Aorta (tissue), 5 donors: ENCODE measurements around the gene SEPTIN10. TPM values are rescaled to one million over a fixed set of nuclear protein-coding genes. Genes with fewer than 3 reads are reported as not detected.
A peak's percentile ranks its signal among the peaks of the same experiment; 100 is the strongest.
"Not testable (repeated sequence)": the region's sequence is repeated elsewhere in the genome, so short reads cannot be mapped to it uniquely, and the experiment has no call there.

Source experiments
- ATAC-seq: fragments of 200-7000 bp; cut with Tn5 transposase; one replicate; pipeline ENCODE4 v1.9.1; 2022; ENCODE audit warnings: moderate library complexity; ENCODE audit not compliant: low FRiP score
- DNase-seq, 2 donors: peaks; one replicate each; pipeline ENCODE4 v3.0.0-alpha.2; 2020
- H3K27ac ChIP-seq, 2 donors: one replicate each; pipeline ENCODE4 v1.5.1; 2013; ENCODE audit warnings: low read length in 2 of 2, mild to moderate bottlenecking in 2 of 2, moderate library complexity in 2 of 2, control low read depth in 1 of 2, inconsistent platforms in 1 of 2, low read depth in 1 of 2
- H3K27me3 ChIP-seq, 2 donors: one replicate each; pipeline ENCODE4 v1.6.1; 2013; ENCODE audit warnings: control low read depth in 1 of 2, low read length in 1 of 2, mild to moderate bottlenecking in 1 of 2, moderate library complexity in 1 of 2; ENCODE audit not compliant: insufficient read depth in 2 of 2, control insufficient read depth in 1 of 2
- H3K36me3 ChIP-seq, 2 donors: one replicate each; pipeline ENCODE4 v1.6.1; 2013; ENCODE audit warnings: control low read depth in 1 of 2, low read length in 1 of 2, mild to moderate bottlenecking in 1 of 2; ENCODE audit not compliant: insufficient read depth in 2 of 2, control insufficient read depth in 1 of 2
- H3K4me1 ChIP-seq, 2 donors: one replicate each; pipeline ENCODE4 v1.6.1; 2013; ENCODE audit warnings: low read length in 2 of 2, control low read depth in 1 of 2, mild to moderate bottlenecking in 1 of 2, moderate library complexity in 1 of 2; ENCODE audit not compliant: insufficient read depth in 2 of 2, control insufficient read depth in 1 of 2
- H3K4me3 ChIP-seq, 2 donors: one replicate each; pipeline ENCODE4 v1.5.1; 2013; ENCODE audit warnings: low read length in 2 of 2, control low read depth in 1 of 2, mild to moderate bottlenecking in 1 of 2
- H3K9me3 ChIP-seq: one replicate; pipeline ENCODE4 v1.6.1; 2013; ENCODE audit warnings: mild to moderate bottlenecking, low read length; ENCODE audit not compliant: control insufficient read depth
- WGBS, 2 donors: extraction: QIAGEN DNeasy Blood & Tissue Kit; methylation state at CpG; one replicate each; pipeline ENCODE4 v1.1.7; 2013; 5-methylcytosine and 5-hydroxymethylcytosine counted together
- intact Hi-C, 2 donors: fragments of 100-400 bp; cut with DNase I; formaldehyde crosslinking; loops; one replicate each; pipeline versions ENCODE4 v1.14.2 to v1.15.0; 2022
- polyA plus RNA-seq, 2 donors: library from polyadenylated mRNA; stranded (reverse); fragments of 200-250 nt; gene quantifications; one replicate each; pipeline ENCODE4 v1.2.3, GENCODE V29; 2013
- total RNA-seq, 2 donors: library from RNA; stranded (reverse); fragmentation: NEBNext Ultra II Directional; extraction: Animal tissue kit (Norgen Biotek cat#: 25700); gene quantifications; one replicate each; pipeline ENCODE4 v1.2.1, GENCODE V29; 2021
- donor health status: healthy with polysubstance abuse.
- donor health status: Bipolar disorder and iron deficiency.
- donor health status: DM: no; HTN: no; CAD: no.
- donor health status: DM: no; HTN: no; CAD: no.
- donor health status: DM: yes; HTN: yes; CAD: no.

The SEPTIN10 gene
- total and polyA plus RNA-seq, 4 donors = 80.3 to 132 (median 107) TPM

DNA sequence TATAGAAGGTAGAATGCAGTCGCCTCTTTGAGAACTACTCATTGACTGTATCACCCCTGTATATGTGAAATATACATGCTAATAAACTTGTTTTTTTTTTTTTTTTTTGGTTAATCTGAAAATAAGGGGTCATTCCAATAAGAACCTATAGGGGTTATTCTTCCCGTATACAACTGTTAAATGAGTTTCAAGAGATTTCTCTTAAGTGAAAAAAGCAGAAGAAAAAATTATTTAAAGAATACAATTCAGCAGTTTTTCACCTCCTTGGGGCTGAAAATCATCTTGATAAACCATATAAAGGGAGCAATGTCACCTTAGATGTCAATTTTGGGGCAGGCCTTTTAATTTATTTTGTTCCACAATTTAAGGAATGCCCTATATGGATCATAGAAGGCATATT, 66.5 kb downstream of the SEPTIN10 start:
- intact Hi-C loops = loop anchor here in 1 of 2 donors (5.0 kb wide), 1 partner anchor 170 kb away; no protein-coding TSS in a partner anchor
- no peak for ATAC-seq
- Histone ChIP-seq H3K9me3 (no peaks in the 10 kb centered on the region), H3K4me1 (peaks cover 0 to 1% of the 10 kb centered on the region in 2 donors), H3K27ac (no peak overlapping the region), H3K27me3 (no peaks in the 10 kb centered on the region), H3K36me3 (peaks cover 2 to 3% of the 10 kb centered on the region in 2 donors), H3K4me3 (no peak overlapping the region)
- DNase-seq = no peak
- WGBS, 2 donors = 87 to 88% methylated on average over 2 of the region's 2 CpGs

DNA sequence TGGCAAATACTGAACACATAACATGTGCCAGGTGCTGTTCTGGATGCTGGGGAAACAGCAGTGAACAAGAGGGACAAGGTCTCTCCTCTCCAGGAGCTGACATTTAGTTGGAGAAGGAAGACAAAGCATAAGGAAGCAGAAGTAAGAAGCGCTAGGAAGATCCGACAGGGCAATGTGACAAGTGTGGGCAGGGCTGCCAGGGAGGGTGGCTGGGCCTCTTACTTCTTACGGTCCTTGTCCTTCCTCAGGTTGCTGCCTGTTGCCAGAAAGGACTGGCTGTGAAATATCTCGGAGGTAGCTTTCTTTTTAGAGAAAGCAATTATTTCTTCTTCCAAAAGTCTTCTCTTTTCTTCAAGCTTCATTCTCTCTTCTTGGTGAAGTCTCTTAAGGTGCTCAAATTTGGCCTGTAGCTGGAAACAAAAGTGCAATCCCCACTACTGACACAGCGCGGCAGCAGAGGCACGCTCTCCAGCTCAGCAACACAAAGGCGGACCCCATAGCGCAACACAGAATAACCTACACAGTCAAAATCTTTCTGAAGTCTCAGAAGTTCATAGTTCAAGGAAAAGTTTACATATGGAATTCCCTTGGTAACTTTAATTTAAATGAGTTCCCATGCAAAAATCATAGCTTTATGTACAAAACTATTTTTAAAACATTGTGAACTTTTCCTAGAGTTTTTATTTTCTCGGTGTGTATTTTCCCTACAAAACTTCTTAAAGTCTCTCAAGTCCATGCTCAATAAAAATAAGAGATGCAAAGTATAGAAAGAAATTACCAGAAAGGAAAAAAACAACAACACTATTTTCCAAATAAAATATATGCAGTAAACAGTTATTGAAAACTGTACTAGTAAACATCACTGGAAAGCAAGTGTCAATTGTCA, 67.7 kb downstream of the SEPTIN10 start:
- WGBS, 2 donors = 31 to 34% methylated on average over 10 of the region's 10 CpGs
- H3K27ac ChIP-seq = no peak overlapping the region
- peak in 1 of 2 donors; percentile 87 for DNase-seq

DNA sequence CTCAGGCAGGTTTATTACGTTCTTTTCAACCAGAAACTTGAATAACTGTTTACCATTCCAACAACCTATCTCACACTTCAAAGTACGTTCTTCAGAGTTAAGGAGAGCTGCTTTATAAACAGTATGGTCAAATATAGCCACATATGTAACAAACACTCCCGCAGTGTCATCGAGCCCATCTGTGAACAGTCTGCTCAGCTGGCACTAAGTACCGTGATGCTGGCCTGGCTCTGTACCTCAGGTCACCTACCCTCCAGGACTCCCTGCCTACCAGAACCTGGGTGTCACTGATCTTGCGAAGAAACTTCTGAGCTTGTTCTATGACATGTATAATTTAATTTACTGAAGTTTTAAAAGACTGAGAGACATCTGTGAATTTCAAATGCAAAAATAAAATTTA, 71.4 kb downstream of the SEPTIN10 start:
- no peak overlapping the region for H3K27ac ChIP-seq
- WGBS, 2 donors = 80 to 83% methylated on average over 6 of the region's 6 CpGs
- H3K9me3 ChIP-seq = no peaks in the 10 kb centered on the region
- DNase-seq (no peak), ATAC-seq (no peak)
- H3K36me3 ChIP-seq = peaks cover 0 to 3% of the 10 kb centered on the region in 2 donors
- H3K4me3 ChIP-seq = no peak overlapping the region
- intact Hi-C loops = no loop called here
- peaks cover 0 to 1% of the 10 kb centered on the region in 2 donors for H3K4me1 ChIP-seq
- H3K27me3 ChIP-seq = no peaks in the 10 kb centered on the region

More for the DNA sequence above, 67.7 kb downstream of the SEPTIN10 start:
- Histone ChIP-seq H3K9me3 (no peaks in the 10 kb centered on the region), H3K4me3 (no peak overlapping the region), H3K4me1 (peaks cover 0 to 1% of the 10 kb centered on the region in 2 donors), H3K27me3 (no peaks in the 10 kb centered on the region), H3K36me3 (peaks cover 0 to 2% of the 10 kb centered on the region in 2 donors)
- ATAC-seq = peak; percentile 89
- intact Hi-C loops = loop anchor here (1.0 to 5.0 kb wide), 2 partner anchors 169 to 171 kb away; no protein-coding TSS in a partner anchor

DNA sequence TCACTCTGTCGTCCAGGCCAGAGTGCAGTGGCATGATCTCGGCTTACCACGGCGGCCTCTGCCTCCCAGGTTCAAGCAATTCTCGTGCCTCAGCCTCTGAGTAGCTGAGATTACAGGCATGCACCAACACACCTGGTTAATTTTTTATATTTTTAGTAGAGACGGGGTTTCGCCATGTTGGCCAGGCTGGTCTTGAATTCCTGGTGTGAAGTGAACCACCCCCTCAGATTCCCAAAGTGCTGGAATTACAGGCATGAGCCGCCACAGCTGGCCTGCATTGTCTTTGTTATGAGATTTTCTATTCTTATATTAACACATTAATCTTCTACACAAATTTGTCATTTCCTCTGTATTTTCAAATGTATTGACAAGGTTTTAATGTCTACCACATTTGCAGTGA, 75.2 kb downstream of the SEPTIN10 start:
- Histone ChIP-seq H3K27ac (no peak overlapping the region), H3K36me3 (peaks cover 0 to 3% of the 10 kb centered on the region in 2 donors), H3K4me1 (no peaks in the 10 kb centered on the region), H3K9me3 (no peaks in the 10 kb centered on the region), H3K4me3 (no peak overlapping the region), H3K27me3 (no peaks in the 10 kb centered on the region)
- ATAC-seq (no peak), DNase-seq (no peak)
- 53 to 65% methylated on average over 8 of the region's 8 CpGs for WGBS, 2 donors
- intact Hi-C loops = no loop called here

DNA sequence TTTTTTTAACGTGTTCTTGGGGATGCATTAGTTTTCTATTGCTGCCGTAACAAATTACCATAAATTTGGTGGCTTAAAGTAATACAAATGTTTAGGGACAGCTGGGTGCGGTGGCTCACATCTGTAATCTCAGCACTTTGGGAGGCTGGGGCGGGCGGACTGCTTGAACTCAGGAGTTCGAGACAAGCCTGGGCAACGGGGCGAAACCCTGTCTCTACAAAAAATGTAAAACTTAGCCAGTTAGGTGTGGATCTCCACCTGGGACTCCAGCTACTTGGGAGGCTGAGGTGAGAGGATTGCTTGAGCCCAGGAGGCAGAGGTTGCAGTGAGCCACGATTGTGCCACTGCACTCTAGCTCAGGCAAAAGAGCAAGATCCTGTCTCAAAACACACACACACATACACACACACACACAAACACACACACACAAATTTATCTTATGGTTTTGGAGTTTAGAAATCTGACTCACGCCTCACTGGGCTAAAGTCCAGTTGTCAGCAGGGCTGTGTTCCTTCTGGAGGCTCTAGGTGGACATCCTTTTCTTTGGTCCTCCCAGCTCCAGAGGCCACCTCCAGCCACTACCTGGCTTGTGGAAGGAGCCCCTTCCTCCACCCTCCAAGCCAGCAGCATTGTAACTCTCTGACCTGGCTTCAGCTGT, 76.1 kb downstream of the SEPTIN10 start:
- Histone ChIP-seq H3K27ac (no peak overlapping the region), H3K27me3 (no peaks in the 10 kb centered on the region), H3K9me3 (no peaks in the 10 kb centered on the region), H3K4me3 (no peak overlapping the region), H3K36me3 (peaks cover 0 to 3% of the 10 kb centered on the region in 2 donors), H3K4me1 (no peaks in the 10 kb centered on the region)
- intact Hi-C loops = no loop called here
- no peak for DNase-seq
- WGBS, 2 donors = 74 to 82% methylated on average over 10 of the region's 10 CpGs
- ATAC-seq = no peak

DNA sequence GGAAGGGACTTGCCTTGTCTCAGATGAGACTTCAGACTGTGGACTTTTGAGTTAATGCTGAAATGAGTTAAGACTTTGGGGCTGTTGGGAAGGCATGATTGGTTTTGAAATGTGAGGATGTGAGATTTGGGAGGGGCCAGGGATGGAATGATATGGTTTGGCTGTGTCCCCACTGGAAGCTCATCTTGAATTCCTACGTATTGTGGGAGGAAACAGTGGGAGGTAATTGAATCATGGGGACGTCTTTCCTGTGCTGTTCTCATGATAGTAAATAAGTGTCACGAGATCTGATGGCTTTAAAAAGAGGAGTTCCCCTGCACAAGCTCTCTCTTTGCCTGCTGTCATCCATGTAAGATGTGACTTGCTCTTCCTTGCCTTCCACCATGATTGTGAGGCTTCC, 77.2 kb downstream of the SEPTIN10 start:
- DNase-seq, H3K4me1 ChIP-seq, H3K9me3 ChIP-seq, intact Hi-C loops, ATAC-seq, H3K27me3 ChIP-seq, H3K36me3 ChIP-seq, H3K4me3 ChIP-seq, H3K27ac ChIP-seq: not testable (repeated sequence)
- WGBS, 2 donors = 69 to 72% methylated on average over 3 of the region's 3 CpGs

DNA sequence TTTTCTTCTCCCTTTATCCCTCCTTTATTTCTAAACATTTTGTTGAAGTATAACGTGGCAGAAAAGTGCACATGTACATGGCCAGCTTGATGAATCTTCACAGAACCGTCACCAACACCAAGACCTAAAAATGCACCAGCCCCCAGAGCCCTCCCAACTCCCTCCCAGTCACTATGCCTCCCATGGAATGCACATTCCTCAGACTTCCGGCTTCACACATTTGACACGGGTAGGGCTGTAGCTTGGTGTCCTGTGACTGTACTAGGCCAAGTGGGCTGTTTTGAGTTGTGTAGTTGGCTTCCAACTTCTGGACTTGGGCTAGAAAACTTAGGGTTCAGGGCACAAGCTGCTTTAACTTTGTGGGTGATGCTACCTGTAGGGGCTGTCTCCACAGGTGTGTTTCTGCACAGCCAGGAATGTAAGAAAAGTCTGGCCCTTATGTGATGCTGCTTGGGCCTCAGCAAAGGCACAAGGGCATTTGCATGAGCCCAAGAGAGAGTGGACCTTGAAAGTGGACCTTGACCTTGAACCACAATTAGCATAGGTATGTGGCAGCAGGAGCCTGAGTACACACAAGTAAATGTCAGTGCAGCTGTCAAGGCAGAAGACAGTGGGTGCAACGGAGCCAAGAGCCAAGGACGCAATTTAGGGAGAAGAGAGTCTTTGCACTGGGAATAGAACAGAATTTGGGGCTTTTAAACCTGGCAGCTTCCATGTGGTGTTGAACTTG, 78.4 kb downstream of the SEPTIN10 start:
- no peaks in the 10 kb centered on the region for H3K9me3 ChIP-seq
- H3K4me3 ChIP-seq = no peak overlapping the region
- peaks cover 0 to 2% of the 10 kb centered on the region in 2 donors for H3K36me3 ChIP-seq
- intact Hi-C loops = no loop called here
- WGBS, 2 donors = 40 to 42% methylated on average over 6 of the region's 6 CpGs
- no peak overlapping the region for H3K27ac ChIP-seq
- H3K4me1 ChIP-seq = no peaks in the 10 kb centered on the region
- ATAC-seq = no peak
- no peak for DNase-seq
- no peaks in the 10 kb centered on the region for H3K27me3 ChIP-seq

DNA sequence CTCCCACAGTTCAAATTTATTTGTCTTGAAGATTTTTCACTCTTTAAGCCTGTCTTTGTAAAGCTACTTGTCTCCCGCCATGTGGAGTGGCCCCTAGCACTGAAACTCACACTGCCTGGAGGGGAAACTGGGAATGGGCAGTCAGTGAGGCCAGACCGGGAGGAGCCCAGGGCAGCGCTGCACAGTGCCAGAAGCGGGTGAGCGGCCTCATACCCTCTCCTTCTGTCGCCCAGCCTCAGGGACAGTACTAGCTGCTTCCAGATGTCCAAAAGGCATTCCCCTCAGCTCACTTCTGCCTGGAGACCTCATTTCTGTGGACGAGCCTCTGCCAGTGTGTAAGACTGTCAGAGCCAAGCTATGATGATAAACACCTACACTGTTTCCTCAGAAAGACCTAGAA, 79.9 kb downstream of the SEPTIN10 start:
- Histone ChIP-seq H3K27me3 (no peaks in the 10 kb centered on the region), H3K9me3 (no peaks in the 10 kb centered on the region), H3K27ac (no peak overlapping the region), H3K4me1 (no peaks in the 10 kb centered on the region), H3K36me3 (no peaks in the 10 kb centered on the region), H3K4me3 (no peak overlapping the region)
- intact Hi-C loops = no loop called here
- DNase-seq (no peak), ATAC-seq (no peak)
- 82 to 83% methylated on average over 7 of the region's 7 CpGs for WGBS, 2 donors
